GM18951 (cell line): ENCODE results near the gene TADA3.

Experiments
- POLR2A ChIP-seq: IDR thresholded peaks from 4 replicates; pipeline ENCODE4 v1.6.1; 2011; ENCODE audit warnings: mild to moderate bottlenecking; ENCODE audit not compliant: insufficient read length, insufficient read depth; ENCODE audit errors: extremely low read depth
- in situ Hi-C: fragments of 300-500 bp; cut with MboI; formaldehyde crosslinking; loops from one replicate; pipeline ENCODE4 v1.12.0; 2022; ENCODE audit warnings: low sequenced_read_pairs, mixed read lengths, inconsistent platforms; ENCODE audit not compliant: unreplicated experiment

The TADA3 gene

DNA sequence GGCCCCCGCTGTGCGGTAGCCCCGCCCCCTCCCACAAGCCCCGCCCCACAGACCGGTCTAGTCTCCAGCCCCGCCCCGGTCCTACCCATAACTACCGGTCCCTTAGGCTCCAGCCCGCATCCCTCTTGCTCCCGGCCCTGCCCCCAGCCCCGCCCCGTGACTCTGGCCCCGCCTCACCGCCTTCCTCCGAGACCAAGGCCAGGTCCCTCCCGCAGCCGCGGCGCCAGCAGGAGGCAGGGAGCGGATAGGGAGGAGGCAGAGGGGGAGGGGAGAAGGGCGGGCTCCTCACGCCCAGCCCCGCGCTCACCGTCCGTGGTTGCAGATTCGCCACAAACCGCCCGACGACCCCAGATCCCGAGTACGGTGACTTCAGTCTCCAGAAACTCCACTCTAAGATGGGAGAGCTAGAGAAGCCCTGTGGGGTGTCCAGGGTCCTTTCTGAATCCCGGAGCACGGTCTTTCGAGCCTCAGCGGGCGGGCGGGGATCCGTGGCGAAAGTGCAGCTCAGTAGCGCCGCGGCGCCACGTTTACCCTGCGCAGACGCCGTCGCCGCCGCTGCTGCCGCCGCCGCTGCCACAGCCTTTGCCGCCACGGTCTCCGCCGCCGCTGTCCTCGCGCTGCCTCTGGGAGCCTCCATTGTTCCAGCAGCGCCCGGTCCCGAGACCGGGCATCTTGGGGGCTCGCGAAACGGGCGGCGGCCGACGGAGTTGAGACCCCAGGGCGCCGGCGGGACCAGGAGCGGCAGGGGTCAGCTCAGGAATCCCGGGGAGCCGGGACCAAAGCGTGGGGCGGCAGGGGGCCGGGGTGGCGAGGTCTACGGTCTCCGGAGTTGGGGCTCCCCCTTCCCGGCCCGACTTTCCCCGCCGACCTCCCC, 60.8 kb downstream of the TADA3 start, which contains the start of gene BRPF1:
TSS of gene BRPF1 (plus strand) at position 530 of the 874 bp plus-strand sequence. CDS start 2,406 bp downstream, outside the sequence.
- peak; percentile 85 for TF ChIP-seq POLR2A
- in situ Hi-C loops = no loop called here

DNA sequence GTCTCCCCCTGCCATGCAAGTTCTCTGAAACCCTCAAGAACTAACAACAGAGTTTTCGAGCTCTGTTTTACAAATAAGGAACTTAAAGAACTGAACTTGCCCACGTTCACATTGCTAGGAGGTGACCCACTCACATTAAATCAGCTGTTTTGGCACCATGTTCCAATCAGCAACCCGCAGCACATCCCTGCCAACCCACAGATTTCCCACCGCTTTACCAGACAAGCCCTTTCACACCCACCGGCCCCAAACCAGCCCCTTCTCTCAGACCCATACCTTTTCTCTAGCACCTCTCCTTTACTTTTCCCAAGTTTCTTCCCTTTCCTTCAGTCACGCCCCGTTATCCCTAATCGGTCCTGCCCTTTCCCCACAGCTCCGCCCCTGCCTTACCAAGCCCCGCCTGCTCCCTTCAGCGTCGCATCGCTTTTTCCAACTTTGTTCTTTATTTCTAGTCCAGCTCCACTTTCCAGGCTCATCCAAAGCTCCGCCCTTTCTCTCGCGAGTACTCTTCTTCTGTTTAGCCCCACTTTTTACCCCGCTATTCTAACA, 61.5 kb downstream of the TADA3 start:
- in situ Hi-C loops = no loop called here
- no peak for TF ChIP-seq POLR2A
